ENCODE measurements around the gene AKAP13.

The AKAP13 gene

DNA sequence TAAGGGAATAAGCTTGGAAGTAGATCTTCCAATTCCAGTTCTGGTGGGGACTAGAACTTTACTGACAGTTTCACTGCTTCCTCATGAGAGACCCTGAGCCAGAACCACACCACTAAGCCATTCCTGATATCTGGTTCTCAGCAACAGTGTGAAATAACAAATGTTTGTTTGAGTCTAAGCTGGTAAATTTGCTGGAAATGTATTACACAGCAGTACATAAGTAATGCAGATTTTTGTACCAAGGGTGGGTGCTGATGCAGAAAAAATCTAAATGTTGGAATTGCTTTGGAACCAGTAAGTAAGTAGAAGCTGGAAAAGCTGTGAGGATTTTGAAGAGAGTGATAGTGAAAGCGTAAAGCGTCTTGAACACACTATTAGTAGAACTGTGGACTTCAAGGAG lies 14.4 kb upstream of the AKAP13 start:
- peaks cover 29% of the 10 kb centered on the region for H3K4me1 Mint-ChIP-seq
- H3K9me3 Mint-ChIP-seq = no peaks in the 10 kb centered on the region
- DNase-seq = no peak
- no peaks in the 10 kb centered on the region for H3K36me3 Mint-ChIP-seq (ENCODE audit: low read depth)
- H3K27ac Mint-ChIP-seq = no peak overlapping the region
- H3K4me3 Mint-ChIP-seq = no peak overlapping the region
- TF ChIP-seq, protein P1, sequence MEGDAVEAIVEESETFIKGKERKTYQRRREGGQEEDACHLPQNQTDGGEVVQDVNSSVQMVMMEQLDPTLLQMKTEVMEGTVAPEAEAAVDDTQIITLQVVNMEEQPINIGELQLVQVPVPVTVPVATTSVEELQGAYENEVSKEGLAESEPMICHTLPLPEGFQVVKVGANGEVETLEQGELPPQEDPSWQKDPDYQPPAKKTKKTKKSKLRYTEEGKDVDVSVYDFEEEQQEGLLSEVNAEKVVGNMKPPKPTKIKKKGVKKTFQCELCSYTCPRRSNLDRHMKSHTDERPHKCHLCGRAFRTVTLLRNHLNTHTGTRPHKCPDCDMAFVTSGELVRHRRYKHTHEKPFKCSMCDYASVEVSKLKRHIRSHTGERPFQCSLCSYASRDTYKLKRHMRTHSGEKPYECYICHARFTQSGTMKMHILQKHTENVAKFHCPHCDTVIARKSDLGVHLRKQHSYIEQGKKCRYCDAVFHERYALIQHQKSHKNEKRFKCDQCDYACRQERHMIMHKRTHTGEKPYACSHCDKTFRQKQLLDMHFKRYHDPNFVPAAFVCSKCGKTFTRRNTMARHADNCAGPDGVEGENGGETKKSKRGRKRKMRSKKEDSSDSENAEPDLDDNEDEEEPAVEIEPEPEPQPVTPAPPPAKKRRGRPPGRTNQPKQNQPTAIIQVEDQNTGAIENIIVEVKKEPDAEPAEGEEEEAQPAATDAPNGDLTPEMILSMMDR (IDR thresholded peaks at IDR 0.05) = no peak
- H3K27me3 Mint-ChIP-seq (ENCODE audit: low read depth, poor library complexity) = peaks cover 10% of the 10 kb centered on the region

DNA sequence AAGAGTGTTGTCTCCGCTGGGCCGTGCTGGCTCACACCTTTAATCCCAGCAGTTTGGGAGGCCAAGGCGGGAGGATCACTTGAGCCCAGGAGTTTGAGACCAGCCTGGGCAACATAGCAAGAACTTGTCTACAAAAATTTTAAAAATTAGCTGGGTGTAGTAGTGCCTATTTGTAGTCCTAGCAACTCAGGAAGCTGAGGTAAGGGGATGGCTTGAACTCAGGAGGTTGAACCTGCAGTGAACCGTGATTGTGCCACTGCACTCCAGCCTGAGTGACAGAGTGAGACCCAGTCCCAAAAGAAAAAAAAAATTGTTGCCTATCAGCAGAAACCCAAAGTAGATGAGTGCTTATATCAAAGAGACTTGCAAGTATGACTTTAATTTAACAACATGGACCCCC lies 12.7 kb upstream of the AKAP13 start:
- no peak overlapping the region for H3K27ac Mint-ChIP-seq
- H3K4me1 Mint-ChIP-seq = peaks cover 13% of the 10 kb centered on the region
- no peaks in the 10 kb centered on the region for H3K36me3 Mint-ChIP-seq (ENCODE audit: low read depth)
- DNase-seq = no peak
- no peaks in the 10 kb centered on the region for H3K9me3 Mint-ChIP-seq
- TF ChIP-seq, protein P1 (IDR thresholded peaks at IDR 0.05) = no peak
- peaks cover 7% of the 10 kb centered on the region for H3K27me3 Mint-ChIP-seq (ENCODE audit: low read depth, poor library complexity)
- H3K4me3 Mint-ChIP-seq = no peak overlapping the region

DNA sequence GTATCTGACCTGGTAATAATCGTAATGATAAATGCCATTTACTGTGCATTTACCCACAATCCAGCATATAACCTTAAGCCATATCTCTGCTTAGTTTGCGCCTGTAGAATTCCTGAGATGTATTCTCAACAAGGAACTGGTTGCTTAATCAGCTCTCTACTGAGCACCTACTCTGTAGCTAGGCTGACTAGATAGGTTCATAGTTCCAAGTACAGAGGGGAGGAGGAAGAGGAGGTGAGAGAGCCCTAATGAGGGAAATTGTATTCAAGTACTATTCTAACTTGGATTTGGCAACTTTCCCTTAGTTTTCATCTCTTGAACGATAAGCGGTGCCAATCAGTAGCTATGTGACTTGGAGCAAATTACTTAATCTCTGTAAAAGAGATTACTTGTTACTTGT lies 5.6 kb upstream of the AKAP13 start:
- Mint-ChIP-seq H3K27ac (no peak overlapping the region), H3K9me3 (no peaks in the 10 kb centered on the region), H3K27me3 (ENCODE audit: low read depth, poor library complexity) (peaks cover 8% of the 10 kb centered on the region), H3K4me3 (no peak overlapping the region), H3K4me1 (peaks cover 45% of the 10 kb centered on the region), H3K36me3 (ENCODE audit: low read depth) (no peaks in the 10 kb centered on the region)
- TF ChIP-seq, protein P1 (IDR thresholded peaks at IDR 0.05) = no peak
- no peak for DNase-seq

DNA sequence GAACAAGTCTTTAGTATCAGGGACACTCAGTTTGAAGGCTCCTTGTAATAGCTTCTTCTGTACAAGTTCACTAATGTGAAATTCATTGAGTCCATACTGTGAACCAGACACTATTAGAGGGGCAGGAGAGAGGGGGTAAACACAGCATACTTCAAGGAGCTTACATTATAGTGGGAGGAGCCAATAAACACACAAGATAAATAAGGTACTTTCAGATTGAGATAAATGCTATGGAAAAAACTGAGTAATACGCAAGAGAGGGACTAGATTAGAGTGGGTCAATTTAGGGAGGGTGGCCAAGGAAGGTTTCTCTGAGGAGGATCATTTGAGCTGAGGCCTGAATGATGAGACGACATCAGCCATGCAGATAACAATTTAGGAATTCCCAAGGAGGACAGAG lies 3.1 kb upstream of the AKAP13 start:
- Mint-ChIP-seq H3K9me3 (no peaks in the 10 kb centered on the region), H3K4me3 (peak overlapping the region; percentile 29), H3K27me3 (ENCODE audit: low read depth, poor library complexity) (peaks cover 5% of the 10 kb centered on the region), H3K36me3 (ENCODE audit: low read depth) (no peaks in the 10 kb centered on the region), H3K4me1 (peaks cover 50% of the 10 kb centered on the region), H3K27ac (no peak overlapping the region)
- TF ChIP-seq, protein P1 (IDR thresholded peaks at IDR 0.05) = no peak
- no peak for DNase-seq

DNA sequence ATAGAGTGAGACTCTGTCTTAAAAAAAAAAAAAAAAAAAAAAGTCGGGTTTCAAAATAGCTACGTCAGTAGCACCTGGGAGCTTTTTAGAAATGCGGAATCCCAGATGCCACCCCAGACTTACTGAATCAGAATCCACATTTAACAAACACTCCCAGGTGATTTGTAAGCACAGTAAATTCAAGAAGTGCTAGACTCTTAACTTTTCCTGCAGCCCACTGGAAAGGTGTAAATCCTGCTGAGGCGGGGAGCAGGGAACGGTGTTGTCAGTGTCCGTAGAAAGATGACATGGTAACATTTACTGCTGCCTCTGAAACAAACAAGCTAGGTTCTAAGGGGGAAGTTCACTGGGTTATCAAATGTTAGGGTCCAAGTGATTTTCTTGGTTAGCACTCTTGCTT lies 2.4 kb upstream of the AKAP13 start:
- H3K27me3 Mint-ChIP-seq (ENCODE audit: low read depth, poor library complexity) = peaks cover 5% of the 10 kb centered on the region
- H3K9me3 Mint-ChIP-seq = no peaks in the 10 kb centered on the region
- DNase-seq = no peak
- TF ChIP-seq, protein P1 (IDR thresholded peaks at IDR 0.05) = no peak
- no peak overlapping the region for H3K4me3 Mint-ChIP-seq
- H3K4me1 Mint-ChIP-seq = peaks cover 57% of the 10 kb centered on the region
- no peak overlapping the region for H3K27ac Mint-ChIP-seq
- H3K36me3 Mint-ChIP-seq (ENCODE audit: low read depth) = no peaks in the 10 kb centered on the region

DNA sequence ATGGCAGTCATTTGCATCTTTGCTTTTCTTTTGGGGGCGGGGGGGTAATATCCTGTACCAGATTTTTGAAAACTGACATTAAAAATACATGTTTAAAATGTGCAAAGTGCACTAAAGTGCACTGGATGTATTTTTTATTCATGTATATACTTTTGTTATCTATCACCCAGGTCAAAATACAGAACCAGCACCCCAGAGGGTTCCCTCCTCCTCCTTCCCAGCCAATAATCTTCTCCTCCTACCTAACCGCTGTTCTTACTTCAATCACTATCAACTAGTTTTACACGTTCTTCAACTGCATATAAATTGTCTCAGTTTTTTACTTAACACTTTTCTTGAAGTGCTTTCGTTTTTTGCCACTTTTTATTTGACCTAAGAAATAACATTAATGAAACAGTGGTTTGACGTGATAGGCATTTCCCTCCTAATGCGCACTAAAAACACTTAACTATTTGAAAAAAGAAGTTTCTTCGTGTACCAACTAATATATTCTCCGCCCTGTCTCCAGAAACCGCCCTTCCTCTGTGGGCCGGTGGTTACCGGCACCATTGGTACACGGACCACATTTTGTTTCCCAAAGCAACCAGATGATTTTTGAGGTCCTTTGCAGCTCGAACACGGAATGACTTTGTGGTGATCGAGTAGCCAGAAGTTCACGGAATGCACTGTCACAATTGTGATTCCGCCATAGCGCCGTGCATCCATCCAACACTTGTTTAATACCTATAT lies 836 bp upstream of the AKAP13 start:
- H3K9me3 Mint-ChIP-seq = peaks cover under 1% of the 10 kb centered on the region
- H3K4me3 Mint-ChIP-seq = peak overlapping the region; percentile 92
- H3K36me3 Mint-ChIP-seq (ENCODE audit: low read depth) = peaks cover under 1% of the 10 kb centered on the region
- TF ChIP-seq, protein P1 (IDR thresholded peaks at IDR 0.05) = no peak
- H3K27me3 Mint-ChIP-seq (ENCODE audit: low read depth, poor library complexity) = peaks cover 5% of the 10 kb centered on the region
- H3K4me1 Mint-ChIP-seq = peaks cover 58% of the 10 kb centered on the region
- no peak for DNase-seq
- H3K27ac Mint-ChIP-seq = peak overlapping the region; percentile 66

All from nephron progenitor cell (in vitro differentiated cells).